ENCODE results near the gene SHKBP1.

GRCh38 chr19:40600570-40601133 lies 24.0 kb downstream of the SHKBP1 start:
- no peak for TF ChIP-seq TAF1 (IDR thresholded peaks at IDR 0.05; ENCODE audit: low read depth, low read length)
- no peak for TF ChIP-seq CTCF (IDR thresholded peaks at IDR 0.05; ENCODE audit: control extremely low read depth in 1 of 3, insufficient read depth in 1 of 3, low read depth in 1 of 3, low read length in 3 of 3)
- TF ChIP-seq SIN3A (conservative IDR thresholded peaks at IDR 0.05 in 1 of 2, IDR thresholded peaks at IDR 0.05 in 1 of 2; ENCODE audit: low read depth in 1 of 2, low read length in 2 of 2): no peak
- TF ChIP-seq POLR2AphosphoS5 (IDR thresholded peaks at IDR 0.05; ENCODE audit: low read depth, low read length): no peak
